ENCODE measurements around the gene CTRL.
"Not testable (repeated sequence)": the region's sequence is repeated elsewhere in the genome, so short reads cannot be mapped to it uniquely, and the experiment has no call there.

The CTRL gene

GRCh38 chr16:67931712-67932461 lies at the start of gene CTRL:
Gene CTRL (minus strand): TSS chr16:67931862. CDS start chr16:67931852, 10 bp downstream.
- DNase-seq = no peak

GRCh38 chr16:67979955-67980678 lies 48.5 kb upstream of the CTRL start, which contains the start of gene DPEP3:
Gene DPEP3 (minus strand): TSS chr16:67980499. CDS start chr16:67980380, 119 bp downstream.
- DNase-seq = no peak

- no peak for DNase-seq
Observed at GRCh38 chr16:67977469-67978227, 46.0 kb upstream of the CTRL start.

GRCh38 chr16:67977005-67977404 lies 45.3 kb upstream of the CTRL start:
- no peak for DNase-seq

GRCh38 chr16:67976205-67976604 lies 44.5 kb upstream of the CTRL start:
- no peak for DNase-seq

- DNase-seq = no peak
Observed at GRCh38 chr16:67975321-67976105, 43.9 kb upstream of the CTRL start.

- DNase-seq = not testable (repeated sequence)
Observed at GRCh38 chr16:67972285-67972684, 40.6 kb upstream of the CTRL start.

- no peak for DNase-seq
Observed at GRCh38 chr16:67971111-67971510, 39.4 kb upstream of the CTRL start.

- no peak for DNase-seq
Observed at GRCh38 chr16:67969254-67970039, 37.8 kb upstream of the CTRL start.

GRCh38 chr16:67968400-67969253 lies 37.0 kb upstream of the CTRL start, which contains the start of gene SLC12A4:
Gene SLC12A4 (minus strand): TSS chr16:67968637. CDS start chr16:67968553, 84 bp downstream.
- DNase-seq = no peak

GRCh38 chr16:67967958-67968399 lies 36.3 kb upstream of the CTRL start:
- DNase-seq = no peak

- DNase-seq = no peak
Observed at GRCh38 chr16:67967183-67967957, 35.7 kb upstream of the CTRL start.

- DNase-seq = no peak
Observed at GRCh38 chr16:67966549-67967182, 35.0 kb upstream of the CTRL start.

- no peak for DNase-seq
Observed at GRCh38 chr16:67965668-67966548, 34.2 kb upstream of the CTRL start.

GRCh38 chr16:67964477-67965131 lies 32.9 kb upstream of the CTRL start:
- DNase-seq = no peak

GRCh38 chr16:67963662-67964321 lies 32.1 kb upstream of the CTRL start:
- no peak for DNase-seq

GRCh38 chr16:67963292-67963661 lies 31.6 kb upstream of the CTRL start:
- DNase-seq = no peak
